Stimulated activated naive CD4-positive, alpha-beta T cell (primary cell): ENCODE measurements around the gene TUBB.
"Not testable (repeated sequence)": the region's sequence is repeated elsewhere in the genome, so short reads cannot be mapped to it uniquely, and the experiment has no call there.

Source experiments
- DNase-seq, 6 experiments: peaks; one replicate each; lab custom pipeline; 2025; lab: John Stamatoyannopoulos, UW

TUBB gene

GRCh38 chr6:30738532-30738931 is 18.4 kb downstream of the TUBB start:
- DNase-seq: no peak

- no peak for DNase-seq
Measured at GRCh38 chr6:30740540-30740870, 20.4 kb downstream of the TUBB start.

GRCh38 chr6:30741063-30741779 is 21.1 kb downstream of the TUBB start:
- DNase-seq: no peak

GRCh38 chr6:30741789-30742315 is 21.7 kb downstream of the TUBB start:
- DNase-seq: no peak

GRCh38 chr6:30742316-30743098 is 22.4 kb downstream of the TUBB start, which contains the start of gene FLOT1:
Gene FLOT1 (minus strand): TSS chr6:30742687. CDS start chr6:30742189, 498 bp downstream.
- peak; percentile 38 to 82 (median 64) for DNase-seq

GRCh38 chr6:30743099-30744053 is 23.2 kb downstream of the TUBB start:
- DNase-seq: peak in 4 of 6 experiments; percentile 10 to 67 (median 37)

- DNase-seq: peak; percentile 43 to 73 (median 68)
Measured at GRCh38 chr6:30744054-30744805, 24.1 kb downstream of the TUBB start, which contains the start of gene IER3. Gene IER3 (minus strand): TSS chr6:30744547. CDS start chr6:30744518, 29 bp downstream.

GRCh38 chr6:30747300-30747687 is 27.1 kb downstream of the TUBB start:
- DNase-seq: no peak

GRCh38 chr6:30747902-30748769 is 28.0 kb downstream of the TUBB start:
- no peak for DNase-seq

- no peak for DNase-seq
Measured at GRCh38 chr6:30748851-30749540, 28.8 kb downstream of the TUBB start.

- no peak for DNase-seq
Measured at GRCh38 chr6:30749554-30750378, 29.6 kb downstream of the TUBB start.

GRCh38 chr6:30750379-30750668 is 30.2 kb downstream of the TUBB start:
- no peak for DNase-seq

- no peak for DNase-seq
Measured at GRCh38 chr6:30752157-30752927, 32.2 kb downstream of the TUBB start.

- no peak for DNase-seq
Measured at GRCh38 chr6:30754631-30755030, 34.5 kb downstream of the TUBB start.

GRCh38 chr6:30756405-30757003 is 36.4 kb downstream of the TUBB start:
- not testable (repeated sequence) for DNase-seq

GRCh38 chr6:30757261-30757904 is 37.2 kb downstream of the TUBB start:
- no peak for DNase-seq
